Progenitor cell of endocrine pancreas (in vitro differentiated cells): ENCODE results near the gene BCL2. TPM values are rescaled to one million over a fixed set of nuclear protein-coding genes. Genes with fewer than 3 reads are reported as not detected.

Experiments used
- DNase-seq: peaks from one replicate; pipeline ENCODE4 v3.0.0; 2021; ENCODE audit warnings: low spot score; ENCODE audit not compliant: unreplicated experiment
- H3K27ac Mint-ChIP-seq: 2 replicates; pipeline ENCODE4 v1.8.0; 2021; ENCODE audit warnings: mild to moderate bottlenecking, moderate library complexity, mixed read lengths
- H3K27me3 Mint-ChIP-seq: 2 replicates; pipeline ENCODE4 v1.8.0; 2021; ENCODE audit warnings: mixed read lengths
- H3K36me3 Mint-ChIP-seq: 2 replicates; pipeline ENCODE4 v1.8.0; 2022; ENCODE audit warnings: mixed read lengths; ENCODE audit not compliant: insufficient read depth
- H3K4me1 Mint-ChIP-seq: 2 replicates; pipeline ENCODE4 v1.8.0; 2021; ENCODE audit warnings: low read depth, mixed read lengths
- H3K4me3 Mint-ChIP-seq: 2 replicates; pipeline ENCODE4 v1.8.0; 2021; ENCODE audit warnings: low read depth, mild to moderate bottlenecking, moderate library complexity, mixed read lengths
- H3K9me3 Mint-ChIP-seq: 2 replicates; pipeline ENCODE4 v1.8.0; 2021; ENCODE audit warnings: low read depth, mixed read lengths
- total RNA-seq: library from RNA; stranded (reverse); gene quantifications from 2 replicates; pipeline ENCODE4 v1.2.1, GENCODE V29; 2021
- TF ChIP-seq, protein P1 (sequence below): fragments of 200-600 bp; sonication (generic); IDR thresholded peaks from one replicate; pipeline ENCODE4 v1.5.0; 2021; ENCODE audit warnings: antibody characterized with exemption, mild to moderate bottlenecking; ENCODE audit not compliant: unreplicated experiment

The BCL2 gene
- total RNA-seq, 1 donor from 2014 or later: 3.8 TPM

DNA sequence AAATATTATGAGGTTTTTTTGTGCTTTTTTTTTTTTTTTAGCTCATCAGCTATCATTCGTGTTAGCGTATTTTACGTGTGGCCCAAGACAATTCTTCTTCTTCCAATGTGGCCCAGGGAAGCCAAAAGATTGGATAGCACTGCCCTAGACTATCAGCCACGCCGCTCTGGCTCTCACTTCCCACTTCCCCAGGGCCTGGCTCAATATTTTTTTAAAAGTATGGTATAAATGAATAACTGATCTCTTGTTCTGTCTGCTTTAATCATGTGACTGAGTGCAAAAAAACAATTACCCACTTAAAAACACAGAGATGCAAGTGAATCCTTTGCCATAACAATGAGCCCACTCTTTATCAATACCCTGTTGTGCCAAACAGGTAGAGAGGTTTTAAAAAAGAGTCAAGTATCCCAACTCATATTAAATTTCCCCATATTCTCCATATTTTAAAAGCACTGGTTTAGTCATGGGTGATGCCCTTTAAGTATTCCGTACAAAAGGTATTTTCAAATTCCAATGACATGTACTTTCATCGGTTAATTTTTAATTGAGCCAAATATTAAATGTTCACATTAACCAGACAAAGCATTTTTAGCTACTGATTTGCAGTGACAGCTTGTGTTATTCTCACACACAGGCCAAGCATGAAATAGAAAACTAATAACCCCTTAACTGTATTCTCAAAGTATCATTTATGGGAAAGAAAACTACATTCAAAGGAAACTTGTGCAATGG lies 12.6 kb downstream of the BCL2 start:
- Mint-ChIP-seq H3K9me3 (no peaks in the 10 kb centered on the region), H3K36me3 (no peaks in the 10 kb centered on the region), H3K27ac (no peak overlapping the region), H3K4me1 (no peaks in the 10 kb centered on the region), H3K4me3 (no peak overlapping the region), H3K27me3 (peaks cover 6% of the 10 kb centered on the region)
- TF ChIP-seq, protein P1, sequence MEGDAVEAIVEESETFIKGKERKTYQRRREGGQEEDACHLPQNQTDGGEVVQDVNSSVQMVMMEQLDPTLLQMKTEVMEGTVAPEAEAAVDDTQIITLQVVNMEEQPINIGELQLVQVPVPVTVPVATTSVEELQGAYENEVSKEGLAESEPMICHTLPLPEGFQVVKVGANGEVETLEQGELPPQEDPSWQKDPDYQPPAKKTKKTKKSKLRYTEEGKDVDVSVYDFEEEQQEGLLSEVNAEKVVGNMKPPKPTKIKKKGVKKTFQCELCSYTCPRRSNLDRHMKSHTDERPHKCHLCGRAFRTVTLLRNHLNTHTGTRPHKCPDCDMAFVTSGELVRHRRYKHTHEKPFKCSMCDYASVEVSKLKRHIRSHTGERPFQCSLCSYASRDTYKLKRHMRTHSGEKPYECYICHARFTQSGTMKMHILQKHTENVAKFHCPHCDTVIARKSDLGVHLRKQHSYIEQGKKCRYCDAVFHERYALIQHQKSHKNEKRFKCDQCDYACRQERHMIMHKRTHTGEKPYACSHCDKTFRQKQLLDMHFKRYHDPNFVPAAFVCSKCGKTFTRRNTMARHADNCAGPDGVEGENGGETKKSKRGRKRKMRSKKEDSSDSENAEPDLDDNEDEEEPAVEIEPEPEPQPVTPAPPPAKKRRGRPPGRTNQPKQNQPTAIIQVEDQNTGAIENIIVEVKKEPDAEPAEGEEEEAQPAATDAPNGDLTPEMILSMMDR: no peak
- no peak for DNase-seq

DNA sequence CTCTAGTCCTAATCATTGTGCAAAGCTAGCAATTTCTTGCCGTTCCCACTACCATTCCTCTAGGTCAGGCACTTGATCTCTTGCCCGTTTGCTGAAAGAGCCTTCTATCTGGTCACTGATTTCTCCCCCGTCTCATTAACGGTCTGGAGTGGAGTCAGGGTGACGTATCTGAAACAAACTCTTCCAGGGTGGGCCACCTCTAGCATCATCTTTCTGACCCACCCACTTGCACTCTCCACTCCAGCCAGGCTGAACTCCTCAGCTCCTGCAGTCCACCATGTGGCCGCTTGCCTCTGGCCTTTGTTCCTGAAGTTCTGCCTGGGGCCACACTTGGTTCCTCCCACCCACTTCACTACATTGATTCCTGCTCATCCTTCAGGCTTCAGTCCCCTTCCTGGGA lies 13.3 kb downstream of the BCL2 start:
- H3K36me3 Mint-ChIP-seq: no peaks in the 10 kb centered on the region
- H3K4me3 Mint-ChIP-seq: no peak overlapping the region
- peaks cover 6% of the 10 kb centered on the region for H3K27me3 Mint-ChIP-seq
- no peak for DNase-seq
- H3K27ac Mint-ChIP-seq: no peak overlapping the region
- H3K4me1 Mint-ChIP-seq: no peaks in the 10 kb centered on the region
- TF ChIP-seq, protein P1: no peak
- H3K9me3 Mint-ChIP-seq: no peaks in the 10 kb centered on the region

DNA sequence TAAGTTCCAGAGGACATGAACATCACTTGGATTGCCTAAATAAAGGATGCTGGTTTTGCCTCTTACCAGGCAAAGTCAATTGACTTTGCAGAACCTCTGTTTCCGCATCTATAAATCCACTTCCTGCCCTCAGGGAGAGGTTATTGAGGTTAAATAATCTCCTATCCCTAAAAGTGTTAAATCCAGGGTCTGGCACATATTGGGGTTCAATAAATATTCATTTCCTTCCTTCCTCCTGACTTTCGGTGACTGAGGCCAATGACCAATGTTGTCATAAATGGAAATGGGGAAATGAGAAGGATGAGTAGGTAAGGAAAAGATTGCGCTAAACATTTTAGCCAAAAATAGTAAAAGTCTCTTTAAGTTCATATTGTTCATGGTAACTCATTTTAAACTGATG lies 16.0 kb downstream of the BCL2 start:
- Mint-ChIP-seq H3K27me3 (no peaks in the 10 kb centered on the region), H3K36me3 (no peaks in the 10 kb centered on the region), H3K9me3 (no peaks in the 10 kb centered on the region), H3K27ac (no peak overlapping the region), H3K4me1 (no peaks in the 10 kb centered on the region), H3K4me3 (no peak overlapping the region)
- TF ChIP-seq, protein P1: no peak
- DNase-seq: no peak

DNA sequence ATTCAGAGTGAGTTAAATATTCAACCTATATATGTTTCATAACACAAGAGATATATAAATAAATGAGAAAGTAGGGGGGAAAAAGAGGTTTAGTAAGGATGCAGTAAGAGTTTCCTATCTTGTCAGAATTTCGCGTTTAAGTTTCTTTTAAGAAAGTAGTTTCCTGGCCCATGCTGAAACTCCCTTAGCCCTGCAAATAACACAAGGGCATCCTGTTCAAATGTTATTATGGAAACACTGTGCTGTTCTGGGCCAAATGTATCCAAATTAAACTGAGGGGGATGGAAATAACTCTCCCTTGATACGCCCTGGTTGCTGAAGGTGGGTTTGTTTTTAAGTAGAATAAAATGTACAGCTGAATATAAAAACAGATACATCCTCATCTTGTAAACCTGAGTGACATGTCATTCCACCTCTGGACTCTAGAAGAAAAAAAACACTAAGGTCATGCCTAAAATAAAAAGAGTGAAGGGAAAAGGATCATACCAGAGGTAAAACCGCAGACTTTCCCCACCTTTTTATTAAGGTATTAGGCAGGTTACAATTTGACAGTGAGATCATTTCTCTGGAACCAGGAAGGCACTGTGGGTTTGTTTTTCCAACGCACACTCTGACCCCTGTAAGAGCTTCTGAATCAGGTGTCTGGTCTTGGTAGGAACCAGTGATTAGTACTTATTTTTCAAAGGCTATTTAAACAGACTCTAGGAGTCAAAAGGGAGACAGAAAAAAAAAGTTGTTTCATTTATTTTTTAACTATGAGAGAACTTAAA lies 16.7 kb downstream of the BCL2 start:
- no peak overlapping the region for H3K27ac Mint-ChIP-seq
- no peaks in the 10 kb centered on the region for H3K4me1 Mint-ChIP-seq
- TF ChIP-seq, protein P1: no peak
- H3K27me3 Mint-ChIP-seq: no peaks in the 10 kb centered on the region
- H3K36me3 Mint-ChIP-seq: no peaks in the 10 kb centered on the region
- no peak overlapping the region for H3K4me3 Mint-ChIP-seq
- H3K9me3 Mint-ChIP-seq: no peaks in the 10 kb centered on the region
- no peak for DNase-seq

DNA sequence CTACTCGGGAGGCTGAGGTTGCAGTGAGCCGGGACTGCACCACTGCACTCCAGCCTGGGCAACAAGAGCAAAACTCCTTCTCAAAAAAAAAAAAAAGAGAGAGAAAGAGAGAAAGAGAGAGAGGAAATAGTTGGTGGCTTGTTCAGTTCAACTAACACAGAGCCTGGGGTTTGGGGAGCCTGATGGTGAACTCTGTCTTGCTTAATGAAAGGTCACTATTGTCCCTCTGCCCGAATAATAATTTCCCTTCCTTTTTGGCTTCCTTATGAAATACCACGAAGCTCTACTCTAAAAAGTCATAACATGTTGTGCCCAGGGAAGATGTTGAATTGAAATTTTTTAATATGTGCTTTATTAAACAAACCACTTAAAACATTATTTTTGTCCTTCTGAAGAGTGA lies 17.3 kb downstream of the BCL2 start:
- TF ChIP-seq, protein P1: no peak
- H3K27me3 Mint-ChIP-seq: no peaks in the 10 kb centered on the region
- H3K36me3 Mint-ChIP-seq: no peaks in the 10 kb centered on the region
- H3K27ac Mint-ChIP-seq: no peak overlapping the region
- no peak overlapping the region for H3K4me3 Mint-ChIP-seq
- H3K4me1 Mint-ChIP-seq: no peaks in the 10 kb centered on the region
- H3K9me3 Mint-ChIP-seq: no peaks in the 10 kb centered on the region
- no peak for DNase-seq
